ENCODE results near the gene CNTNAP2.
"Not testable (repeated sequence)": the region's sequence is repeated elsewhere in the genome, so short reads cannot be mapped to it uniquely, and the experiment has no call there.

DNA sequence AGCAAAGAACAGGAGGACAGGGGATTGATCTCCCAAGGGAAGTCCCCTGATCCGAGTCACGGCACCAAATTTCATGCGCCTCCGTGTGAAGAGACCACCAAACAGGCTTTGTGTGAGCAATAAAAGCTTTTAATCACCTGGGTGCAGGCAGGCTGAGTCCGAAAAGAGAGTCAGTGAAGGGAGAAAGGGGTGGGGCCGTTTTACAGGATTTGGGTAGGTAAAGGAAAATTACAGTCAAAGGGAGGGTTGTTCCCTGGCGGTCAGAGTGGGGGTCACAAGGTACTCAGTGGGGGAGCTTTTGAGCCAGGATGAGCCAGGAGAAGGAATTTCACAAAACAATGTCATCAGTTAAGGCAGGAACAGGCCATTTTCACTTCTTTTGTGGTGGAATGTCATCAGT, 132.1 kb downstream of the CNTNAP2 start:
- not testable (repeated sequence) for TF ChIP-seq EZH2phosphoT487 (IDR thresholded peaks at IDR 0.05; ENCODE audit: insufficient read depth, low read depth); EZH2 (IDR thresholded peaks at IDR 0.05; ENCODE audit: insufficient read depth, poor library complexity, severe bottlenecking)

Data from GM23248 (cell line).